ENCODE measurements around the gene CCDC177. TPM values are rescaled to one million over a fixed set of nuclear protein-coding genes. Genes with fewer than 3 reads are reported as not detected.
"Not testable (repeated sequence)": the region's sequence is repeated elsewhere in the genome, so short reads cannot be mapped to it uniquely, and the experiment has no call there.

Gene CCDC177
- total RNA-seq, 8 experiments from 2014 or later: 0.24 to 4.3 (median 3.5) TPM; not detected in 1

DNA sequence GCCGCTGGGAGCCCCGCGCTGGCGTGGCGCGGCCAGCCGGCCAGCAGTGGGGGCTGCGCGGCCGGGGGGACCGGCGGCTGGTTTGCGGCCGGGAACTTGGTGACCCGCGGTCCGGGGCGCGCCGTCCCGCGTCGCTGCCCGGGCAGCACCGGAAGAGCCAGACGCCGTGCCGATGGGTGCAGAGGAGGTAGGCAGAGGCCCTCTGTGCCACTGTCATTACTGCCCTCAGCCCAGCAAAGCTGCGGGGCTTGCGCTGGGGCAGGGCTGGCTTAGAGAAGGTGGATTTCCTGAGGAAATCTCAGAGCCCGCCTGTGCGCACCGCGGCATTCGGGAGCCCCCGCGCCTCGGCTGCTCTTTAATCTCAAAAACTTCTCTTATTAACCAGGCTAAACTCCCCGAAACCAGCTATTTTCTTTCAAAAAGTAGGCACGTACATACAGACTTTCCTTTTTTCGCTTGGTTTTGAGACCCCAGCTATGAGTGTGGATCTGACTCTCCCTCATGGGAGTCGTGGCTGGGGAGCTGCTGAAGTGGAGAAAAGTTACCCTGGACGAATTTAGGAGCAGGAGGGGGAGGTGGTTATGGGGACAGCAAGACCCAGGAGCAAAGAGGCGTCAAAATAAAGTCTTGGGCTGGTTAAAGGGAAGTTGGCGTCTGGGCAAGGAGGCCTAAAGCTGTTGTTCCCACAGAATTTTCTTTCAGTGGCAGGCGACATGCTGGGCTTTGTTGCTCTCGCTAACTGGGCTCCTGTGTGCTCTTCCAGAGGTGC is 37.5 kb upstream of the CCDC177 start:
- WGBS, 10 experiments: 0 to 6% (median 1%) methylated on average over 1 to 10 of the region's 47 CpGs; no CpG with 5 or more reads in 2 of the 10 experiments
- H3K27ac ChIP-seq: peak overlapping the region; percentile 91 to 92
- peak in 2 of 8 experiments; percentile 10 to 38 for ATAC-seq (replicated peaks in 6 of 8)
- peaks cover 27 to 30% of the 10 kb centered on the region in 2 donors for H3K4me1 ChIP-seq (replicated peaks in 1 of 2)
- H3K4me3 ChIP-seq: peak overlapping the region; percentile 73 to 94 (median 90)
- in situ Hi-C loops (cut with MboI; ENCODE audit: low pct_unique_long_range_greater_than_20kb in 2 of 9, low sequenced_read_pairs in 9 of 9, unreplicated experiment in 9 of 9): no loop called here

- Histone ChIP-seq H3K27ac (peak within 1 kb of the TSS; percentile 91 to 92), H3K4me3 (peak within 1 kb of the TSS; percentile 73 to 94 (median 90)), H3K4me1 (replicated peaks in 1 of 2) (peaks cover 32 to 33% of the 10 kb centered on the region in 2 donors)
- WGBS, 10 experiments: 0 to 5% (median 2%) methylated on average over 2 to 7 of the region's 105 CpGs; no CpG with 5 or more reads in 7 of the 10 experiments
- peak; percentile 71 to 93 (median 90) for ATAC-seq (replicated peaks in 6 of 8)
- in situ Hi-C loops (cut with MboI; ENCODE audit: low pct_unique_long_range_greater_than_20kb in 2 of 9, low sequenced_read_pairs in 9 of 9, unreplicated experiment in 9 of 9): no loop called here
These were observed 36.7 kb upstream of the CCDC177 start, which contains the start of gene SUSD6 for GRCh38 chr14:69611172-69612013. SUSD6 (plus strand) TSS chr14:69611596; CDS start chr14:69658593, 46,997 bp downstream.

DNA sequence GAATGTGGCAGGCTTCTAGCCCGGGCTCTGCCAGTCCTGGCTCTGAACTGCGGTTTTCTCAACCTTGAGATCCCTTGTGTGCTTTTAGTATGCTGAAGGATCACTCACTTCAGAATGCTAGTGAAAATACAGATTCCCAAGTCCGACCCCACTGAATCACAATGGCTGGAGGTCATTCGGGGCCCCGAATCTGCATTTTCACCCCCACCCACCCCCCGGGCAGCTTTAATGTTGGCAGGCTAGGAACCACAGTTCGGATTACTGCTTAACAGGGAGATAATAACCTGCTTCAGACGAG is 36.2 kb upstream of the CCDC177 start:
- peak; percentile 6 to 23 (median 11) for ATAC-seq (replicated peaks in 6 of 8)
- in situ Hi-C loops (cut with MboI; ENCODE audit: low pct_unique_long_range_greater_than_20kb in 2 of 9, low sequenced_read_pairs in 9 of 9, unreplicated experiment in 9 of 9): no loop called here
- H3K27ac ChIP-seq: peak overlapping the region; percentile 63 to 65
- H3K4me1 ChIP-seq (replicated peaks in 1 of 2): peaks cover 33 to 38% of the 10 kb centered on the region in 2 donors
- WGBS, 10 experiments: 0 to 20% (median 0%) methylated on average over 1 to 4 of the region's 8 CpGs; no CpG with 5 or more reads in 4 of the 10 experiments
- peak overlapping the region; percentile 73 to 94 (median 90) for H3K4me3 ChIP-seq

- 13 to 80% (median 43%) methylated on average over 2 to 7 of the region's 8 CpGs; no CpG with 5 or more reads in 3 of the 10 experiments for WGBS, 10 experiments
These were observed 35.6 kb upstream of the CCDC177 start for GRCh38 chr14:69610020-69610873.

GRCh38 chr14:69606258-69607184 is 31.9 kb upstream of the CCDC177 start:
- Histone ChIP-seq H3K27ac (peak overlapping the region; percentile 8 to 54), H3K4me3 (no peak overlapping the region), H3K4me1 (replicated peaks in 1 of 2) (peaks cover 20 to 25% of the 10 kb centered on the region in 2 donors)
- ATAC-seq (replicated peaks in 6 of 8): peak in 3 of 8 experiments; percentile 1 to 7 (median 5)
- WGBS, 10 experiments: 33 to 90% (median 79%) methylated on average over 1 to 5 of the region's 5 CpGs; no CpG with 5 or more reads in 1 of the 10 experiments
- in situ Hi-C loops (cut with MboI; ENCODE audit: low pct_unique_long_range_greater_than_20kb in 2 of 9, low sequenced_read_pairs in 9 of 9, unreplicated experiment in 9 of 9): no loop called here

More at GRCh38 chr14:69610020-69610873, 35.6 kb upstream of the CCDC177 start:
- Histone ChIP-seq H3K27ac (peak overlapping the region; percentile 63 to 65), H3K4me3 (peak overlapping the region; percentile 73 to 94 (median 90)), H3K4me1 (replicated peaks in 1 of 2) (peaks cover 34 to 42% of the 10 kb centered on the region in 2 donors)
- ATAC-seq (replicated peaks in 6 of 8): no peak
- in situ Hi-C loops (cut with MboI; ENCODE audit: low pct_unique_long_range_greater_than_20kb in 2 of 9, low sequenced_read_pairs in 9 of 9, unreplicated experiment in 9 of 9): no loop called here

- in situ Hi-C loops (cut with MboI; ENCODE audit: low pct_unique_long_range_greater_than_20kb in 2 of 9, low sequenced_read_pairs in 9 of 9, unreplicated experiment in 9 of 9): no loop called here
- peak; percentile 66 to 97 (median 88) for ATAC-seq (replicated peaks in 6 of 8)
- peaks cover 20 to 24% of the 10 kb centered on the region in 2 donors for H3K4me1 ChIP-seq (replicated peaks in 1 of 2)
- H3K27ac ChIP-seq: peak overlapping the region; percentile 8 to 54
- no peak overlapping the region for H3K4me3 ChIP-seq
These were observed 31.1 kb upstream of the CCDC177 start for GRCh38 chr14:69605738-69606137.

- Histone ChIP-seq H3K4me3 (no peak overlapping the region), H3K27ac (no peak overlapping the region), H3K4me1 (replicated peaks in 1 of 2) (peaks cover 0 to under 1% of the 10 kb centered on the region in 2 donors)
- 30 to 100% (median 90%) methylated on average over 1 to 2 of the region's 3 CpGs; no CpG with 5 or more reads in 4 of the 10 experiments for WGBS, 10 experiments
- no peak for ATAC-seq (replicated peaks in 6 of 8)
- in situ Hi-C loops (cut with MboI; ENCODE audit: low pct_unique_long_range_greater_than_20kb in 2 of 9, low sequenced_read_pairs in 9 of 9, unreplicated experiment in 9 of 9): no loop called here
These were observed 25.7 kb upstream of the CCDC177 start for GRCh38 chr14:69600304-69600891.

- in situ Hi-C loops (cut with MboI; ENCODE audit: low pct_unique_long_range_greater_than_20kb in 2 of 9, low sequenced_read_pairs in 9 of 9, unreplicated experiment in 9 of 9): loop anchor here in 4 of 9 experiments (25.0 kb wide), 1 partner anchor 138 kb away; no protein-coding TSS in a partner anchor
- ATAC-seq (replicated peaks in 6 of 8); H3K4me1 ChIP-seq (replicated peaks in 1 of 2); H3K4me3 ChIP-seq; H3K27ac ChIP-seq: not testable (repeated sequence)
- WGBS, 10 experiments: 46 to 100% (median 94%) methylated on average over 1 to 4 of the region's 5 CpGs
These were observed 24.8 kb upstream of the CCDC177 start for GRCh38 chr14:69599431-69599830.

DNA sequence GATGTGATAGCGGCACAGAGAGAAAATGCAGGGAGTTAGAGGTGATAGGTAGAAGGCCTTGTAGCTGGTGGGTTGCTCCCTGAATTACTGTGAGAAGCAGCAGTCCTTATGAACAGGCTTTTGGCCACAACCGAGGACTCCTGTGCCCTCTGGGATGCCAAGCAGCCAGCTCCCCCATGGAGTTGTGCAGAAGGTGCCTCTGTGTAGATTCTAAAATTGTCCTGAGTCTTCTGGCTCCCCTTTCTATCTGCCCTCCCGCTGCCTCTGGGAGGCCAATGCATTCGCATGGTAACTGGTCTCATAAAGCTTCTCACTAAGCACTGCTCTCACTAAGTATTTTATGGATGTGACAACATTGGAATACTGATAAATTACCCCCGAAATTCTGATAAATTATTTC is 20.7 kb upstream of the CCDC177 start:
- 63 to 100% (median 88%) methylated on average over 1 to 5 of the region's 5 CpGs; no CpG with 5 or more reads in 3 of the 10 experiments for WGBS, 10 experiments

DNA sequence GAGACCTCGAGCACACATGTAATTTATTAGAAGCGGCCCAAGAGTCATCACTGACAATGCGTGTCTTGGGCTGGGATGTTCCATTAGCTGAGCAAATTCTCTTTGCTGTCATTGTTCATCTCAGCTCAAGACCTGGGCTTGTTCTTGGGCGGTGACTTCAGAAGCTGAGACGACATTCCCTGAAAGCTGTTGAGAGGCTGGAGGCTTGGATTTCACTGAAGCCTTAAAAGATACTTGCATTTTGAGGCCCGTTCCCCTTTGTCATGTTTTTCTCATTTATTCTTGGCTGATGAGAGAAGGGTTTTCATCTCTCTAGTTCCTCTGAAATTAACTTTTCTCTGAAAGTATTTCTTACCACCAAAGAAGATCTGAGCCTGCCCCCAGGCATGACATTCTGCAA is 20.2 kb upstream of the CCDC177 start:
- H3K4me1 ChIP-seq (replicated peaks in 1 of 2): peaks cover 0 to 9% of the 10 kb centered on the region in 2 donors
- peak in 1 of 8 experiments; percentile 27 for ATAC-seq (replicated peaks in 6 of 8)
- H3K27ac ChIP-seq: no peak overlapping the region
- H3K4me3 ChIP-seq: no peak overlapping the region
- in situ Hi-C loops (cut with MboI; ENCODE audit: low pct_unique_long_range_greater_than_20kb in 2 of 9, low sequenced_read_pairs in 9 of 9, unreplicated experiment in 9 of 9): loop anchor here in 4 of 9 experiments (25.0 kb wide), 1 partner anchor 142 kb away; no protein-coding TSS in a partner anchor
- WGBS, 10 experiments: 20 to 93% (median 86%) methylated on average over 1 to 6 of the region's 6 CpGs

More for the DNA sequence above, 20.7 kb upstream of the CCDC177 start:
- no peak for ATAC-seq (replicated peaks in 6 of 8)
- no peak overlapping the region for H3K4me3 ChIP-seq
- H3K4me1 ChIP-seq (replicated peaks in 1 of 2): peaks cover 0 to 9% of the 10 kb centered on the region in 2 donors
- H3K27ac ChIP-seq: no peak overlapping the region
- in situ Hi-C loops (cut with MboI; ENCODE audit: low pct_unique_long_range_greater_than_20kb in 2 of 9, low sequenced_read_pairs in 9 of 9, unreplicated experiment in 9 of 9): loop anchor here in 4 of 9 experiments (25.0 kb wide), 1 partner anchor 142 kb away; no protein-coding TSS in a partner anchor
